Muscle of leg (tissue), 11 donors: Measurements from ENCODE around the gene SEMA4G. TPM values are rescaled to one million over a fixed set of nuclear protein-coding genes. Genes with fewer than 3 reads are reported as not detected.

Experiments
- DNase-seq: peaks from one replicate; pipeline ENCODE4 v3.0.0; 2013
- H3K27ac ChIP-seq: one replicate; pipeline ENCODE4 v1.5.1; 2013; ENCODE audit warnings: mild to moderate bottlenecking, low read length, control low read depth
- H3K27me3 ChIP-seq: one replicate; pipeline ENCODE4 v1.6.1; 2013; ENCODE audit warnings: low read length; ENCODE audit not compliant: control insufficient read depth, insufficient read depth
- H3K36me3 ChIP-seq: one replicate; pipeline ENCODE4 v1.6.1; 2013; ENCODE audit warnings: low read length; ENCODE audit not compliant: control insufficient read depth, insufficient read depth
- H3K4me1 ChIP-seq: one replicate; pipeline ENCODE4 v1.6.1; 2013; ENCODE audit warnings: low read length; ENCODE audit not compliant: control insufficient read depth, insufficient read depth
- H3K4me3 ChIP-seq: one replicate; pipeline ENCODE4 v1.5.1; 2013; ENCODE audit warnings: low read length, control low read depth
- H3K9me3 ChIP-seq: replicated peaks from 2 replicates; pipeline ENCODE4 v1.6.1; 2013; ENCODE audit warnings: low read depth, low read length; ENCODE audit not compliant: control insufficient read depth
- WGBS: methylation state at CpG from one replicate; pipeline ENCODE4 v1.1.5; 2013; ENCODE audit warnings: missing lambda C conversion rate; ENCODE audit not compliant: insufficient coverage; 5-methylcytosine and 5-hydroxymethylcytosine counted together
- polyA plus RNA-seq, 8 donors: library from polyadenylated mRNA; unstranded; fragments of 120-200 nt; gene quantifications; one replicate each; pipeline versions ENCODE4 v1.2.1 to v1.2.3, GENCODE V29; 2013; ENCODE audit warnings: inconsistent platforms in 1 of 8, low replicate concordance in 1 of 8; ENCODE audit not compliant: insufficient read length in 8 of 8, insufficient read depth in 1 of 8
- total RNA-seq: library from RNA; stranded (reverse); fragments of 120-200 nt; gene quantifications from one replicate; pipeline ENCODE4 v1.2.4, GENCODE V29; 2013

The SEMA4G gene
- total and polyA plus RNA-seq, 9 donors: 1.2 to 12.9 (median 6.9) TPM

DNA sequence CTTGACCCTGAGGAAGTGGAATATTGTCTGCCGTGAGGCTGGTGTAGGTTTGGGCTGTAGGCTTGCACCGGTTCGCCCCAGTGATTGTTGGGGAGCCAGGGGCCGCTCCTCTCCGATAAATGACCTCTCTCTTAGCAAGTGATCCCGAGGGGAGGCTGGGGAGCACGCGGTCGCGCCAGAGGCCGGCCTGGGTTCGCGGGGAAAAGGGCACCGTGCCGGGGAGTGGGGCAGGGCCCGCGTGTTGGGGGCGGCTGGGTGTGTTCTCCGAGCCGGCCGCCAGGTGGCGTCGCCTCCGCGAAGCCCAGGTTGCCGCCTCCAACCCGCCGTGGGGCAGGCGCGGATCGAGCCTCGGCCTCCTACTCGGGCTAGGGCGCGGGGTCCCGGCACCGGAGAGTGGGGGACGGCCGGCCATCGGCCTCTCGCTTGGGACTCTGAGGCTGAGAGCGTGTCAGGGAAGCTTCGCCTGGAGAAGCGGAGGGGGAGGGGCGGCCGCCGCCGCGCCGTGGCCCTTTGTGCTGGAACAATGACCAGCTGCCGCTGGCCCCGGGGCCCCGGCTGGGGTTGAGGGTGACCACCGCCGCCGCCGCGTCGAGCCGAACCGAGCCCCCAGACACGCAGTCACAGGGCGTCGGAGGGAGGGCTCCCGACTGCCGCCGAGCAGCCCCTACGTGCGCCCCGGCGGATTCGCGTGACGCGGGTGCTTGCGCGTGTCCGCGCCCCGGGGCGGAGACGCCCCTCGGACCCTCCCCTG lies 29.9 kb downstream of the SEMA4G start:
- peak overlapping the region; percentile 99 for H3K27ac ChIP-seq
- H3K36me3 ChIP-seq: peaks cover 27% of the 10 kb centered on the region
- H3K9me3 ChIP-seq: no peaks in the 10 kb centered on the region
- H3K4me1 ChIP-seq: peaks cover 67% of the 10 kb centered on the region
- H3K4me3 ChIP-seq: peak overlapping the region; percentile 77
- WGBS: under 1% methylated on average over 77 of the region's 83 CpGs
- H3K27me3 ChIP-seq: no peaks in the 10 kb centered on the region
- DNase-seq: peak; percentile 95

DNA sequence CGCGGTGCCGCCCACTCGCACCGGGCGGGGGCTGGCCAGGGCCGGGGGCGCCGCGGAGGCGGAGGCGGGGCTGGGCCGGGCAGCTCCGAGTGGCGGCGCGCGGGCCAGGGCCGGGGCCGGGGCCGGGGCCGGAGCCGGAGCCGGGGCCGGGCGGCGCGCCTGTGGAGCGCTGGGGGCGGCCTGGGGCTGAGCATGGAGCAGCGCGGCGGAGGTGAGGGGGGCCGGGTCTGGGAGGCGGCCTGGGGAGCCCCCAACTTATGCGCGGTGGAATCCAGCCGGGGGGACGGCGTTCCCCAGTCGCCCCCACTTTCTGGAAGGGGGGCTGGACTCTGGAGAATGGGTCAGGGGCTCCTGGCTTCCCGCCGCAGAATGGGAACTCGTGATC lies 30.4 kb downstream of the SEMA4G start, which contains the start of gene LZTS2:
Gene LZTS2 (plus strand): TSS at position 67 of the 385 bp plus-strand sequence. CDS start 2,731 bp downstream, outside the sequence.
- no peaks in the 10 kb centered on the region for H3K9me3 ChIP-seq
- peaks cover 28% of the 10 kb centered on the region for H3K36me3 ChIP-seq
- H3K27me3 ChIP-seq: no peaks in the 10 kb centered on the region
- under 1% methylated on average over 40 of the region's 44 CpGs for WGBS
- peak; percentile 60 for DNase-seq
- H3K27ac ChIP-seq: peak within 1 kb of the TSS; percentile 99
- peaks cover 65% of the 10 kb centered on the region for H3K4me1 ChIP-seq
- H3K4me3 ChIP-seq: peak within 1 kb of the TSS; percentile 77

DNA sequence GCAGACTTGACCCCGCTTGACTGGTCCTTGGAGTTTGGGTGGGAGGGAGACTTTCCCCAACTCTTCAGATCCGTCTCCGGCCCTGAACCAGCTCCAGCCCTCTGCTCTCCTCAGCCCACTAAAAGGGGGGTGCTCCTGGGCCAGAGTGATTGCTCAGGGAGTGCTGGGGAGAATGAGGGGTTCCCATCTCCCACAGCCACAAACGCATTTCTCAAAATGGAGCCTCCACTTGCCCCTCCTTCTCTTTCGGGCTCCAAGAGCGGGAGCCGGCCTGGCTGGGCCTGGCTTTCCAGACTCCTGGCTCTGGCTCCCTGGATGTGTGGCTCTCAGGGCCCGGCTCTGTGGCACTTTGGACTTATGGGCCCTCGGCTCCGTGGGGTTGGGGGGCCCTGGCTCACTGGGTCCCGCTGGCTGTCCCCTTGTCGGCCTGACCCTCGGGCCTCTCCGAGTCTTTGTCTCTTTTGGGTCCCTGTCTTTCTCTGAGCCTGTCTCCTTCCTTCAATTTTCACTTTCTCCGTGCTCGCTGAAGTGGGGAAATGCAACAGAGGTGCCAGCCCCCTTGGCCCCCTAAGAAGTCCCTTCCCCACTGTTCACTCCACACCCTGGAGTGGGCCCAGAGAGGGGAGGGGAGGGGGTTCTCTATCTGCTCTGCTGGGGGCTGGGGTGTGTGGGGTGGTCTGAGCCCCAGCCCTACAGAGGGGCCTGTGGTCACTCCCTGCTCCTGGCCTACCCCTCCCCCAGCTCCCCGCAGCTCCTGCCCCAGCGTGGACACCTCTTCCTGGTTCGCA lies 31.0 kb downstream of the SEMA4G start:
- Histone ChIP-seq H3K36me3 (peaks cover 33% of the 10 kb centered on the region), H3K27ac (peak overlapping the region; percentile 98), H3K9me3 (no peaks in the 10 kb centered on the region), H3K4me1 (peaks cover 70% of the 10 kb centered on the region), H3K27me3 (no peaks in the 10 kb centered on the region), H3K4me3 (peak overlapping the region; percentile 67)
- WGBS: 1% methylated on average over 7 of the region's 19 CpGs
- peak; percentile 66 for DNase-seq

DNA sequence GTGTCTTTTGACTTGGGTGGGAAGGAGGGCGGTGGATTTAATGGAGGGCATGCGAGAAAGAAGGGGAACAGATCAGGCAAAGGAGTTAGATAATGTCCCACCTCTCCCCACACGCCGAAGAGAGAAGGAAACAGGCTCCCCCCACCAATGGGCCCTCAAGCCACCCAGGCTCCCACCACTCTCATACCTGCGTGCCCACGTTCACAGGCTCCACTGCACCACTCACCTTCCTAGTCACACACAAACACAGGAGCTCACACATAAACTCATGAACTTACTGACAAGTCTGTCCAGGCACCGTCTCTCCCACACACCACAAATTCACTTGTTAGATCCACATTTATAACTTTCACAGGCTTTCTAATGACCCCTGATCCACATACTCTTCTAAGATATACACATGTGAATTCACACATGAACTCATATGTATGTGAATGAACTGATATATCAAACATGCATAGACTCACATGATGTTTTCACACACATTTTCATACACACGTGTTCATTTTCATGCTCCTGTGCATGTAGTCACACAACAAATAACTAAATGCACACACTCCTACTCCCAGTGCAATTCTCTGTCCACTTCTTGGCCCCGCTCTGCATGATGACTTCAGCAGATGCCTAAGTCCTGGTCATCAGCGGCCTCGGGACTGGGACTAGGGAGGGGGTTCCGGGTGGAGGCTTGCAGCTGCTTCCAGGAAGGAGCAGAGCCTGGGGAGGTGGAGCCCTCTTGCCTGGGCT lies 31.8 kb downstream of the SEMA4G start:
- Histone ChIP-seq H3K36me3 (peaks cover 40% of the 10 kb centered on the region), H3K27me3 (no peaks in the 10 kb centered on the region), H3K4me3 (peak overlapping the region; percentile 67), H3K27ac (peak overlapping the region; percentile 98), H3K4me1 (peaks cover 77% of the 10 kb centered on the region), H3K9me3 (no peaks in the 10 kb centered on the region)
- 9% methylated on average over 8 of the region's 12 CpGs for WGBS
- peak; percentile 98 for DNase-seq

DNA sequence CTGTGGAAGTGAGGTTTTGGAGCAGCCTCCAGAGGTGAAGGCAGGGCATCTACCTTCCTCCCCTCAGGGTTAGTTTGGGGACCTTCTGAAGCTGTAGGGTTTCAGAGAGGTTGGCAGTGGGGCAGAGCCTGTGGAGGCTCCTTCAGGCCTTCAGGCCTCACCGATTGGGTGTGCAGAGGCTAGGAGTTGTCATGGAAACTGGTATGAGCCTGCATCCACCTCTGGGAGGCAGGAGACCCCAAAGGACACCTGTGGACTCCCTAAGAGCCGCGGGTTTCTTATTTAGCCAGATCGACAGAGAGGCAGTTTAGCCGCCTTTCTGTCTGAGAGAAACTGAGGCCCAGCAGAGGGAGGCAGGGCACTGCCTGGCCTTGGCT lies 32.3 kb downstream of the SEMA4G start:
- Histone ChIP-seq H3K36me3 (peaks cover 46% of the 10 kb centered on the region), H3K9me3 (no peaks in the 10 kb centered on the region), H3K4me3 (peak overlapping the region; percentile 67), H3K27ac (peak overlapping the region; percentile 98), H3K27me3 (no peaks in the 10 kb centered on the region), H3K4me1 (peaks cover 78% of the 10 kb centered on the region)
- WGBS: 21% methylated on average over 4 of the region's 5 CpGs
- no peak for DNase-seq

DNA sequence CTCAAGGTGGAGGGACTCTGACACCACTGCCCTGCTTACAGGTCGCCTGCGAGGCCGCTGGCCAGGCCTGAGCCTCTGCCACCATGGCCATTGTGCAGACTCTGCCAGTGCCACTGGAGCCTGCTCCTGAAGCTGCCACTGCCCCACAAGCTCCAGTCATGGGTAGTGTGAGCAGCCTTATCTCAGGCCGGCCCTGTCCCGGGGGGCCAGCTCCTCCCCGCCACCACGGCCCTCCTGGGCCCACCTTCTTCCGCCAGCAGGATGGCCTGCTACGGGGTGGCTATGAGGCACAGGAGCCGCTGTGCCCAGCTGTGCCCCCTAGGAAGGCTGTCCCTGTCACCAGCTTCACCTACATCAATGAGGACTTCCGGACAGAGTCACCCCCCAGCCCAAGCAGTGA lies 33.2 kb downstream of the SEMA4G start:
- DNase-seq: no peak
- H3K4me1 ChIP-seq: peaks cover 79% of the 10 kb centered on the region
- no peak overlapping the region for H3K4me3 ChIP-seq
- no peaks in the 10 kb centered on the region for H3K9me3 ChIP-seq
- 84% methylated on average over 9 of the region's 11 CpGs for WGBS
- peak overlapping the region; percentile 98 for H3K27ac ChIP-seq
- H3K27me3 ChIP-seq: no peaks in the 10 kb centered on the region
- peaks cover 54% of the 10 kb centered on the region for H3K36me3 ChIP-seq

DNA sequence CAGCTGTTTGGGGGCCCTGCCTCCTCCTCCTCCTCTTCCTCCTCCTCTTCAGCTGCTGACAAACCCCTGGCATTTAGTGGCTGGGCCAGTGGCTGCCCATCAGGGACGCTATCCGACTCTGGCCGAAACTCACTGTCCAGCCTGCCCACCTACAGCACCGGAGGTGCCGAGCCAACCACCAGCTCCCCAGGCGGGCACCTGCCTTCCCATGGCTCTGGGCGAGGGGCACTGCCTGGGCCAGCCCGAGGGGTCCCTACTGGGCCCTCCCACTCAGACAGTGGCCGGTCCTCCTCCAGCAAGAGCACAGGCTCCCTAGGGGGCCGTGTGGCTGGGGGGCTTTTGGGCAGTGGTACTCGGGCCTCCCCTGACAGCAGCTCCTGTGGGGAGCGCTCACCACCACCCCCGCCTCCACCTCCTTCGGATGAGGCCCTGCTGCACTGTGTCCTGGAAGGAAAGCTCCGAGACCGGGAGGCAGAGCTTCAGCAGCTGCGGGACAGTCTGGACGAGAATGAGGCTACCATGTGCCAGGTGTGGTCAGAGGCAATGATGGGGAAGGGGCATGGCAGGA lies 34.4 kb downstream of the SEMA4G start:
- Histone ChIP-seq H3K36me3 (peaks cover 56% of the 10 kb centered on the region), H3K27ac (no peak overlapping the region), H3K4me1 (peaks cover 77% of the 10 kb centered on the region)

DNA sequence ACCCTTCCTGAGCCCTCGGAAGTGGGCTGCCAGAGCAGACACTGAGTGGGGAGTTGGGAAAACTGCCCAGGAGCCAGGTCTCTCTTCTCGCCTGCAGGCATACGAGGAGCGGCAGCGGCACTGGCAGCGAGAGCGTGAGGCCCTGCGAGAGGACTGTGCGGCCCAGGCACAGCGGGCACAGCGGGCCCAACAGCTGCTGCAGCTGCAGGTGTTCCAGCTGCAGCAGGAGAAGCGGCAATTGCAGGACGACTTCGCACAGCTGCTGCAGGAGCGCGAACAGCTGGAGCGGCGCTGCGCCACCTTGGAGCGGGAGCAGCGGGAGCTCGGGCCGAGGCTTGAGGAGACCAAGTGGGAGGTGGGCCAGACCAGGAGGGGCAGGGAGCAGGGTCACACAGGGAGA lies 36.1 kb downstream of the SEMA4G start:
- H3K9me3 ChIP-seq: no peaks in the 10 kb centered on the region
- no peaks in the 10 kb centered on the region for H3K27me3 ChIP-seq
- peaks cover 56% of the 10 kb centered on the region for H3K36me3 ChIP-seq
- 84% methylated on average over 19 of the region's 23 CpGs for WGBS
- peaks cover 79% of the 10 kb centered on the region for H3K4me1 ChIP-seq
- DNase-seq: no peak
- H3K4me3 ChIP-seq: no peak overlapping the region
- peak overlapping the region; percentile 81 for H3K27ac ChIP-seq

More for the DNA sequence above, 34.4 kb downstream of the SEMA4G start:
- DNase-seq: no peak
- Histone ChIP-seq H3K4me3 (no peak overlapping the region), H3K9me3 (no peaks in the 10 kb centered on the region), H3K27me3 (no peaks in the 10 kb centered on the region)
- 85% methylated on average over 17 of the region's 18 CpGs for WGBS

DNA sequence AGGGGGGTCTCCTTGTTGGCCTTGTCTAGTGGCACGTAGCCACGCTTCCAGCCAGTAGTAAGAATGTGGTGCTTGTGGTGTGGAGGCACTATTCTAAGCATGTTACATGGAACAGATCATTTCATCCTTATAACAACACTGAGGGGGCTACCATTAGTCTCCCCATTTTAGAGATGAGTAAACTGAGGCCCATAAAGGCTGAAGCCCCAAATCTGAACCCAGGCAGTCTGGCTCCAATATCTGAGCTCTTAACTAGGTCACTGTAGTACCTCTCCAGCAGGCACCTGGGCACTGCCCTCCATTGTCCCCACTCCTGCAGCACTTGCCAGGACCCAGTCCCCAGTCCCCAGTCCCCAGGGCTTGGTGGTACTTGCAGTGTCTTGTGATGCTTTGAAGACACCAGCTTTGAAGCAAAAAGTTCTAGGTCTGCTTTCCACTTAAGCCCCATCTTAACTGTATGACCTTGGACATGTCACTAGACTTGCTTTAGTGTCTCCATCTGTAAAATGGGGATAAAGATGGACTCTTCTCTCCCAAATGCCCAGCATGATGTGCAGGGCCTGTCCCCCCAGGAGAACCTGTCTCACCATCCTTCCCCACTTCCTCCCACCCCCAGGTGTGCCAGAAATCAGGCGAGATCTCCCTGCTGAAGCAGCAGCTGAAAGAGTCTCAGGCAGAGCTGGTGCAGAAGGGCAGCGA lies 36.7 kb downstream of the SEMA4G start:
- 64% methylated on average over 1 of the region's 4 CpGs for WGBS
- Histone ChIP-seq H3K4me3 (no peak overlapping the region), H3K4me1 (peaks cover 73% of the 10 kb centered on the region), H3K27ac (peak overlapping the region; percentile 81), H3K36me3 (peaks cover 56% of the 10 kb centered on the region), H3K9me3 (no peaks in the 10 kb centered on the region), H3K27me3 (no peaks in the 10 kb centered on the region)
- DNase-seq: no peak
